ENCODE results near the gene MEIS1. TPM values are rescaled to one million over a fixed set of nuclear protein-coding genes. Genes with fewer than 3 reads are reported as not detected.

The MEIS1 gene
- polyA plus RNA-seq, 1 donor (not counting 4 experiments of a cell fraction or from before 2014, with no cell fraction given), result 3.1 TPM

DNA sequence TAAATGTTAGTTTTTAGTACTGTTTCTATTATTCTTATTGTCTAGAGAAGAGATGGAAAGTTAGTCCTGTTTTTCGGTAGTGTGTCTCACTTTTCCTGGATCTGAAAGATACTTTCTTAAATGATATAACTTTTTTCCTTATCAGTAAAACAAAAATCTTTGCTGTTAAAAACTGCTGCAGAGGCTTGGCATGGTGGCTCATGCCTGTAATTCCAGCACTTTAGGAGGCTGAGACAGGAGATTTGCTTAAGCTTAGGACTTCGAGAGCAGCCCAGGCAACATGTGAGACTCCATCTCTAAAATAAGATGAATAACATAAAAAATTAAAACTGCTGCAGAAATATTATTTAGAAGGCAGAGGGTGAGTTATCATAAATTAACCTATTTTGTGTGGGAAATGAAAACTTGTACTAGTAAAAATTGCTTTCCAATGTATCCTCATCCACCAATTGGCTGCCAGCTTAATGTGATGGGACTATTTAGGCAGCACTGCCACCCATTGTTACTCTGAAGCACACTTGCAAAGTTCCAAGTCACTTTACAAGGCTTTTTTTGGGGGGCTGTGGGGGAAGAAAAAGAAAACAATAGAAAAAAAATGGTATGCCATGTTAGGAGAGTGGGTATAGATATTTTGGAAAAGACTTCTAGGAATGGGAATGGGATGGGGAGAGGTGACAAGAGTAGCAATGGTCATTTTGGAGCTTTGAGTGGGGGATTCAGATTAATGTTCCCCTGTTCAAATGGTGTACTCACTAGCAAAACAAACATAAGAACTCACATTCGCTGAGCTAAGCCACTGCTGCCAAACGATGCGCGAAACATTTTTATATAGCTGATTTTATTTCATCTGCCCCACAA, 62.7 kb downstream of the MEIS1 start:
- dilution Hi-C loops (cut with MboI; ENCODE audit: extremely low pct_ligation_motif_present, low sequenced_read_pairs), result no loop called here
- Histone ChIP-seq H3K4me2 (ENCODE audit: control insufficient read depth, extremely low read depth, insufficient read depth, low read depth, low read length) (no peak overlapping the region), H4K20me1 (ENCODE audit: control insufficient read depth, extremely low read depth, insufficient read depth, low read length) (no peaks in the 10 kb centered on the region), H3K79me2 (ENCODE audit: control insufficient read depth, insufficient read depth, low read length) (no peaks in the 10 kb centered on the region), H3K27ac (ENCODE audit: control insufficient read depth, insufficient read depth, low read length) (no peak overlapping the region), H3K9ac (ENCODE audit: control insufficient read depth, extremely low read depth, insufficient read depth, low read length) (no peak overlapping the region), H3K9me1 (ENCODE audit: control insufficient read depth, extremely low read depth, insufficient read depth, low read length) (no peaks in the 10 kb centered on the region), H3K4me1 (ENCODE audit: control insufficient read depth, extremely low read depth, insufficient read depth, low read length) (peaks cover 26% of the 10 kb centered on the region), H3K4me3 (ENCODE audit: control insufficient read depth in 2 of 3, extremely low read depth in 1 of 3, insufficient read depth in 2 of 3, low read depth in 1 of 3, low read length in 3 of 3) (no peak overlapping the region), H3K9me3 (ENCODE audit: control insufficient read depth, low read depth, low read length) (no peaks in the 10 kb centered on the region), H2AFZ (ENCODE audit: control insufficient read depth, low read length) (no peak overlapping the region), H3K27me3 (ENCODE audit: control insufficient read depth, extremely low read depth, insufficient read depth, low read length) (no peaks in the 10 kb centered on the region), H3K36me3 (ENCODE audit: control insufficient read depth in 2 of 2, extremely low read depth in 1 of 2, insufficient read depth in 2 of 2, low read length in 2 of 2) (no peaks in the 10 kb centered on the region)
- TF ChIP-seq, protein P1, sequence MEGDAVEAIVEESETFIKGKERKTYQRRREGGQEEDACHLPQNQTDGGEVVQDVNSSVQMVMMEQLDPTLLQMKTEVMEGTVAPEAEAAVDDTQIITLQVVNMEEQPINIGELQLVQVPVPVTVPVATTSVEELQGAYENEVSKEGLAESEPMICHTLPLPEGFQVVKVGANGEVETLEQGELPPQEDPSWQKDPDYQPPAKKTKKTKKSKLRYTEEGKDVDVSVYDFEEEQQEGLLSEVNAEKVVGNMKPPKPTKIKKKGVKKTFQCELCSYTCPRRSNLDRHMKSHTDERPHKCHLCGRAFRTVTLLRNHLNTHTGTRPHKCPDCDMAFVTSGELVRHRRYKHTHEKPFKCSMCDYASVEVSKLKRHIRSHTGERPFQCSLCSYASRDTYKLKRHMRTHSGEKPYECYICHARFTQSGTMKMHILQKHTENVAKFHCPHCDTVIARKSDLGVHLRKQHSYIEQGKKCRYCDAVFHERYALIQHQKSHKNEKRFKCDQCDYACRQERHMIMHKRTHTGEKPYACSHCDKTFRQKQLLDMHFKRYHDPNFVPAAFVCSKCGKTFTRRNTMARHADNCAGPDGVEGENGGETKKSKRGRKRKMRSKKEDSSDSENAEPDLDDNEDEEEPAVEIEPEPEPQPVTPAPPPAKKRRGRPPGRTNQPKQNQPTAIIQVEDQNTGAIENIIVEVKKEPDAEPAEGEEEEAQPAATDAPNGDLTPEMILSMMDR (optimal IDR thresholded peaks at IDR 0.05 in 1 of 3, IDR thresholded peaks at IDR 0.05 in 1 of 3, conservative IDR thresholded peaks at IDR 0.05 in 1 of 3; ENCODE audit: extremely low read depth in 1 of 3, insufficient read depth in 2 of 3, low read length in 3 of 3), result peak in 1 of 3 experiments; percentile 34
- TF ChIP-seq EZH2 (IDR thresholded peaks at IDR 0.05; ENCODE audit: low read length), result no peak
- FAIRE-seq (no peak), DNase-seq (ENCODE audit: low read depth, low spot score) (no peak)

DNA sequence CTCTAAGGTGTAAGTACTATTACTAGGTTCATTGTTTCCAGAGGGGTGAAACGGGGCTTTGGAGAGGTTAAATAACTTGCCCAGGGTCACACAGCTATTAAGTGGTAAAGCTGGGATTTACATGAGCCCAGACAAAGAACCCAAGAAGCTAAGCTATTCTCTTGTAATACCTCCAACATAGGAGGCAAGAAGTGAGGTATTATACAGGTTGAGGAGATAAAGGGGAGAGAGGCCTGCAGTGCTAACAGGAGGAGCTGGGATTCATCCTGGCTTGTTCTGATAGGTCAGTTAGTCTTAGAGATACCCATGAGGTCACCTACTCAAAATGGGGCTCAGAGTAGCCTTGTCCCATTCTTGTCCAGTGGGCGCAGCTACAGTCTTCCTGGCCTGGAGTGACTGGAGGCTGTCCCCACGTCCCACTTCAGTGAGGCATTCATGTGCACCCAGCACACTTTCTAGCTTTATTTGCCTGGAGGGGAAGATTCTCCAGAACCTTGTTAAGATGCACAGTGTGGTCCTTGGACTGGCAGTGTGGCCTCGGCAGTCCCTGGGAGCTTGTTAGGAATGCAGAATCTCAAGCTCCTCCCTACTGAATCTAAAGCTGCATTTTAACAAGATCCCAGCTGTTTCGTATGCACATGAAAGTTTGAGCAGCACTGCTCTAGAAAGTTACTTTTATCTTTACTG, 63.5 kb downstream of the MEIS1 start:
- Histone ChIP-seq H3K9ac (ENCODE audit: control insufficient read depth, extremely low read depth, insufficient read depth, low read length) (no peak overlapping the region), H4K20me1 (ENCODE audit: control insufficient read depth, extremely low read depth, insufficient read depth, low read length) (no peaks in the 10 kb centered on the region), H3K4me1 (ENCODE audit: control insufficient read depth, extremely low read depth, insufficient read depth, low read length) (peaks cover 26% of the 10 kb centered on the region), H3K27ac (ENCODE audit: control insufficient read depth, insufficient read depth, low read length) (no peak overlapping the region), H3K79me2 (ENCODE audit: control insufficient read depth, insufficient read depth, low read length) (no peaks in the 10 kb centered on the region), H3K4me3 (ENCODE audit: control insufficient read depth in 2 of 3, extremely low read depth in 1 of 3, insufficient read depth in 2 of 3, low read depth in 1 of 3, low read length in 3 of 3) (no peak overlapping the region), H3K36me3 (ENCODE audit: control insufficient read depth in 2 of 2, extremely low read depth in 1 of 2, insufficient read depth in 2 of 2, low read length in 2 of 2) (no peaks in the 10 kb centered on the region), H2AFZ (ENCODE audit: control insufficient read depth, low read length) (no peak overlapping the region), H3K9me3 (ENCODE audit: control insufficient read depth, low read depth, low read length) (no peaks in the 10 kb centered on the region), H3K27me3 (ENCODE audit: control insufficient read depth, extremely low read depth, insufficient read depth, low read length) (no peaks in the 10 kb centered on the region), H3K4me2 (ENCODE audit: control insufficient read depth, extremely low read depth, insufficient read depth, low read depth, low read length) (no peak overlapping the region), H3K9me1 (ENCODE audit: control insufficient read depth, extremely low read depth, insufficient read depth, low read length) (no peaks in the 10 kb centered on the region)
- DNase-seq (ENCODE audit: low read depth, low spot score), result no peak
- dilution Hi-C loops (cut with MboI; ENCODE audit: extremely low pct_ligation_motif_present, low sequenced_read_pairs), result no loop called here
- TF ChIP-seq EZH2 (IDR thresholded peaks at IDR 0.05; ENCODE audit: low read length), result no peak
- TF ChIP-seq, protein P1 (optimal IDR thresholded peaks at IDR 0.05 in 1 of 3, IDR thresholded peaks at IDR 0.05 in 1 of 3, conservative IDR thresholded peaks at IDR 0.05 in 1 of 3; ENCODE audit: extremely low read depth in 1 of 3, insufficient read depth in 2 of 3, low read length in 3 of 3), result no peak
- FAIRE-seq, result no peak

Measured in keratinocyte (primary cell).